OCI-LY7 (cell line): ENCODE measurements around the gene TSNAX. TPM values are rescaled to one million over a fixed set of nuclear protein-coding genes. Genes with fewer than 3 reads are reported as not detected.
"Not testable (repeated sequence)": the region's sequence is repeated elsewhere in the genome, so short reads cannot be mapped to it uniquely, and the experiment has no call there.

Experiments
- BruUV-seq: library from RNA; stranded (reverse); fragments of 400-500 nt; replicated peaks from 2 replicates; lab custom pipeline; 2021; lab: Mats Ljungman, UMichigan
- CTCF ChIA-PET: fragments of 300-600 bp; sonication (Branson Sonifier 250); formaldehyde crosslinking; loops from one replicate; lab custom pipeline; 2022; ENCODE audit warnings: antibody characterized with exemption; ENCODE audit not compliant: unreplicated experiment; lab: Charles Lee
- POLR2A ChIA-PET: fragments of 300-600 bp; sonication (Branson Sonifier 250); formaldehyde crosslinking; loops from one replicate; lab custom pipeline; 2022; ENCODE audit warnings: antibody characterized with exemption; lab: Charles Lee
- DNase-seq: peaks from one replicate; pipeline ENCODE4 v3.0.0-alpha.2; 2015; ENCODE audit warnings: low spot score
- H2AFZ ChIP-seq: fragments of 200-600 bp; sonication (generic), shearing (Covaris generic); 2 replicates; pipeline ENCODE4 v1.6.1; 2014; ENCODE audit warnings: mild to moderate bottlenecking, antibody characterized with exemption, low read length, moderate library complexity
- H3K27ac ChIP-seq: fragments of 200-600 bp; sonication (generic); 2 replicates; pipeline ENCODE4 v1.5.1; 2014; ENCODE audit warnings: mixed run types, low read depth, mild to moderate bottlenecking, moderate library complexity, low read length, inconsistent platforms; ENCODE audit not compliant: poor library complexity, severe bottlenecking
- H3K36me3 ChIP-seq: fragments of 200-600 bp; sonication (generic); 2 replicates; pipeline ENCODE4 v1.6.1; 2014; ENCODE audit warnings: mild to moderate bottlenecking, antibody characterized with exemption, low read length, moderate library complexity, mixed read lengths; ENCODE audit not compliant: insufficient read depth
- H3K4me1 ChIP-seq: fragments of 200-600 bp; sonication (generic); 2 replicates; pipeline ENCODE4 v1.5.1; 2014; ENCODE audit warnings: mild to moderate bottlenecking, low read length; ENCODE audit not compliant: insufficient read depth, poor library complexity, severe bottlenecking
- H3K4me2 ChIP-seq: fragments of 200-600 bp; sonication (generic); 2 replicates; pipeline ENCODE4 v1.6.1; 2014; ENCODE audit warnings: mild to moderate bottlenecking, low read length
- H3K4me3 ChIP-seq: fragments of 200-600 bp; sonication (generic); 2 replicates; pipeline ENCODE4 v1.5.1; 2014; ENCODE audit warnings: mild to moderate bottlenecking, low read depth, low read length; ENCODE audit not compliant: poor library complexity, severe bottlenecking
- H3K79me2 ChIP-seq: fragments of 200-600 bp; sonication (generic); 2 replicates; pipeline ENCODE4 v1.6.1; 2016; ENCODE audit warnings: low read depth, mild to moderate bottlenecking, low read length, moderate library complexity, mixed read lengths; ENCODE audit not compliant: insufficient read depth
- H3K9me2 ChIP-seq: fragments of 200-600 bp; sonication (generic); 2 replicates; pipeline ENCODE4 v1.6.1; 2016; ENCODE audit warnings: mild to moderate bottlenecking, low read length, mixed read lengths; ENCODE audit not compliant: insufficient read depth
- H3K9me3 ChIP-seq: fragments of 200-600 bp; sonication (generic); 2 replicates; pipeline ENCODE4 v1.6.1; 2014; ENCODE audit warnings: mild to moderate bottlenecking, mixed run types, low read length, mixed read lengths
- H4K20me1 ChIP-seq: fragments of 200-600 bp; sonication (generic); 2 replicates; pipeline ENCODE4 v1.6.1; 2014; ENCODE audit warnings: mild to moderate bottlenecking, antibody characterized with exemption, low read length, moderate library complexity, mixed read lengths; ENCODE audit not compliant: insufficient read depth
- CTCF ChIP-seq: fragments of 200-600 bp; sonication (generic); conservative IDR thresholded peaks from 2 replicates; pipeline ENCODE4 v1.5.1; 2014; ENCODE audit warnings: mild to moderate bottlenecking, antibody characterized with exemption, low read length, moderate library complexity, mixed read lengths
- EZH2phosphoT487 ChIP-seq: fragments of 200-600 bp; sonication (generic); IDR thresholded peaks from 2 replicates; pipeline ENCODE4 v1.6.1; 2018; ENCODE audit warnings: low read depth, borderline replicate concordance, mild to moderate bottlenecking, mixed run types, antibody characterized with exemption, low read length, moderate library complexity, mixed read lengths
- intact Hi-C: fragments of 100-400 bp; cut with micrococcal nuclease; formaldehyde crosslinking; loops from one replicate; pipeline ENCODE4 v1.10.0; 2022; ENCODE audit not compliant: unreplicated experiment
- total RNA-seq, 2 experiments: library from RNA; depleted of rRNA in 1 of 2; stranded (reverse); fragments of >200 nt in 1 of 2; shearing (Covaris generic) in 1 of 2; gene quantifications; 2 replicates each; pipeline ENCODE4 v1.2.3, GENCODE V29; 2014 to 2022

Gene TSNAX
- total RNA-seq, 2 experiments from 2014 or later, result 17.8 to 31.3 TPM

- POLR2A ChIA-PET, result interaction anchor here (0.7 kb wide), 1 partner anchor 28 kb away, joined by 4 read pairs; no protein-coding TSS in a partner anchor
Observed at GRCh38 chr1:231500666-231501065, 27.8 kb upstream of the TSNAX start.

DNA sequence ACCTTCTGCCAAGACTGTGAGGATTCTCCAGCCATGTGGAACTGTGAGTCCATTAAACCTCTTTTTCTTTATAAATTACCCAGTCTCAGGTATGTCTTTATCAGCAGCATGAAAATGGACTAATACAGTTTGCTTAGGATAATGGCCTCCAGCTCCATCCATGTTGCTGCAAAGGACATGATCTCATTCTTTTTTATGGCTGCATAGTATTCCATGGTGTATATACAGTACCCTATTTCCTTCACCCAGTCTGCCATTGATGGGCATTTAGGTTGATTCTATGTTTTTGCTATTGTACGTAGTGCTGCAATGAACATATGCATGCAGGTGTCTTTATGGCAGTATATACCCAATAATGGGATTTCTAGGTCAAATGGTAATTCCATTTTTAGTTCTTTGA, 25.3 kb upstream of the TSNAX start:
- CTCF ChIA-PET, POLR2A ChIA-PET: not testable (repeated sequence)

More at GRCh38 chr1:231500666-231501065, 27.8 kb upstream of the TSNAX start:
- no peak for DNase-seq
- no peaks in the 10 kb centered on the region for H4K20me1 ChIP-seq
- H3K9me2 ChIP-seq, result no peaks in the 10 kb centered on the region
- H3K9me3 ChIP-seq, result peaks cover 20% of the 10 kb centered on the region; the same call in 1 of the 2 replicates
- H3K79me2 ChIP-seq, result no peaks in the 10 kb centered on the region
- BruUV-seq, result no TSS peak
- CTCF ChIA-PET, result no interaction called here
- no peak overlapping the region for H3K4me3 ChIP-seq
- no peak for TF ChIP-seq CTCF
- TF ChIP-seq EZH2phosphoT487, result no peak
- intact Hi-C loops, result no loop called here
- no peak overlapping the region for H3K4me2 ChIP-seq
- H2AFZ ChIP-seq, result no peak overlapping the region
- no peaks in the 10 kb centered on the region for H3K4me1 ChIP-seq
- no peak overlapping the region for H3K27ac ChIP-seq
- H3K36me3 ChIP-seq, result no peaks in the 10 kb centered on the region

GRCh38 chr1:231507476-231508355, 20.8 kb upstream of the TSNAX start:
- DNase-seq, result no peak
- CTCF ChIA-PET, result no interaction called here

More for the DNA sequence above, 25.3 kb upstream of the TSNAX start:
- H3K9me3 ChIP-seq, result peaks cover 13% of the 10 kb centered on the region; the same call in 1 of the 2 replicates
- BruUV-seq, H2AFZ ChIP-seq, H4K20me1 ChIP-seq, DNase-seq, H3K36me3 ChIP-seq, H3K27ac ChIP-seq, intact Hi-C loops, H3K4me1 ChIP-seq, H3K4me3 ChIP-seq, H3K4me2 ChIP-seq, H3K79me2 ChIP-seq, H3K9me2 ChIP-seq: not testable (repeated sequence)

More at GRCh38 chr1:231507476-231508355, 20.8 kb upstream of the TSNAX start:
- H3K4me2 ChIP-seq, result no peak overlapping the region
- no peaks in the 10 kb centered on the region for H3K9me2 ChIP-seq
- POLR2A ChIA-PET, result interaction anchor here (0.6 kb wide), 1 partner anchor 617 kb away, joined by 3 read pairs; no protein-coding TSS in a partner anchor
- H3K9me3 ChIP-seq, result no peaks in the 10 kb centered on the region
- H3K4me1 ChIP-seq, result no peaks in the 10 kb centered on the region
- no peak overlapping the region for H2AFZ ChIP-seq
- no TSS peak for BruUV-seq
- no peaks in the 10 kb centered on the region for H3K79me2 ChIP-seq
- no peak overlapping the region for H3K27ac ChIP-seq
- no peaks in the 10 kb centered on the region for H4K20me1 ChIP-seq
- intact Hi-C loops, result no loop called here
- H3K36me3 ChIP-seq, result no peaks in the 10 kb centered on the region
- no peak for TF ChIP-seq CTCF
- no peak for TF ChIP-seq EZH2phosphoT487
- no peak overlapping the region for H3K4me3 ChIP-seq
